Tibial nerve (tissue), 4 donors: ENCODE data around the gene FMOD.

ENCODE experiments used
- EP300 ChIP-seq, 2 donors: sonication (generic); formaldehyde crosslinking; IDR thresholded peaks; one replicate each; pipeline ENCODE4 v1.6.1; 2017; ENCODE audit warnings: antibody characterized with exemption in 2 of 2, mild to moderate bottlenecking in 1 of 2
- POLR2A ChIP-seq, 2 donors: fragments of 450-650 bp; IDR thresholded peaks; one replicate each; pipeline ENCODE4 v1.6.1; 2017; ENCODE audit warnings: antibody characterized with exemption in 2 of 2, mild to moderate bottlenecking in 2 of 2, moderate library complexity in 2 of 2
- TF ChIP-seq, protein P1 (sequence below), 5 experiments: fragments of 200-600 bp in 3 of 5; fragments of 450-650 bp in 2 of 5; sonication (generic) in 3 of 5; IDR thresholded peaks; one replicate each; pipeline ENCODE4 v1.5.1; 2016 to 2019; ENCODE audit warnings: antibody characterized with exemption in 5 of 5, mild to moderate bottlenecking in 3 of 5, moderate library complexity in 2 of 5

DNA sequence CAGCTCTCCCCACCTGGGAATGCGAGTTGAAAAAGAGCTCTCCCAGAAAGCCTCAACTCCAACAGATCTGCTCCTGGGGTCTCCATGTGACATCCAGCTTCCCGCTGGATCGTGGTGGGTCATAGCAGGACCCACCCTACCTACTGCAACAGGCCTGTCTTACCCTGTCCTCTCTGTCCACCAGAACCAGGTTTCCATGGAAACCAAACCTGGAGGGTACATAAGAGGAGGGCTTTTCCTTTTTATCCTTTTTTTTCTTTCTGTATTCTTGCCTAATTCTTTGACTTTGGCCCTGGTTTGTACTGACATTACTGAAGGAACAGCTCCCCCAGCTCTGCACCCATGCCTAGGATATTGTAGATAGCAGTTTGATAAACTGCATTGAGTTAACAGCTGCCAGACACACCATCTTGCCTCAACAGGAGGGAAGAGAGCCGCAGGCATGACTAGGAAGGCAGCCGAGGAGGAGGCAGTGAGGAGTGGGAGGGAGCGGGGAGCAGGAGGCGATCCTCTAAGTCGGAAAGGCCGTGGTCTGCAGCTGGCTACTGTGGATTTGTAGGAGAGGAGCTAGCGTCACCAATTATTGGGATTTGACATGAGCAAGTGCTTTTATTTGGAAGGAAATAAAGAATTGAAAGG is 9.7 kb upstream of the FMOD start:
- TF ChIP-seq, protein P1, sequence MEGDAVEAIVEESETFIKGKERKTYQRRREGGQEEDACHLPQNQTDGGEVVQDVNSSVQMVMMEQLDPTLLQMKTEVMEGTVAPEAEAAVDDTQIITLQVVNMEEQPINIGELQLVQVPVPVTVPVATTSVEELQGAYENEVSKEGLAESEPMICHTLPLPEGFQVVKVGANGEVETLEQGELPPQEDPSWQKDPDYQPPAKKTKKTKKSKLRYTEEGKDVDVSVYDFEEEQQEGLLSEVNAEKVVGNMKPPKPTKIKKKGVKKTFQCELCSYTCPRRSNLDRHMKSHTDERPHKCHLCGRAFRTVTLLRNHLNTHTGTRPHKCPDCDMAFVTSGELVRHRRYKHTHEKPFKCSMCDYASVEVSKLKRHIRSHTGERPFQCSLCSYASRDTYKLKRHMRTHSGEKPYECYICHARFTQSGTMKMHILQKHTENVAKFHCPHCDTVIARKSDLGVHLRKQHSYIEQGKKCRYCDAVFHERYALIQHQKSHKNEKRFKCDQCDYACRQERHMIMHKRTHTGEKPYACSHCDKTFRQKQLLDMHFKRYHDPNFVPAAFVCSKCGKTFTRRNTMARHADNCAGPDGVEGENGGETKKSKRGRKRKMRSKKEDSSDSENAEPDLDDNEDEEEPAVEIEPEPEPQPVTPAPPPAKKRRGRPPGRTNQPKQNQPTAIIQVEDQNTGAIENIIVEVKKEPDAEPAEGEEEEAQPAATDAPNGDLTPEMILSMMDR (IDR thresholded peaks at IDR 0.05), result no peak
- no peak for TF ChIP-seq POLR2A (IDR thresholded peaks at IDR 0.05)
- no peak for TF ChIP-seq EP300 (IDR thresholded peaks at IDR 0.05)
